ENCODE measurements around the gene SAMD4A.

The SAMD4A gene

DNA sequence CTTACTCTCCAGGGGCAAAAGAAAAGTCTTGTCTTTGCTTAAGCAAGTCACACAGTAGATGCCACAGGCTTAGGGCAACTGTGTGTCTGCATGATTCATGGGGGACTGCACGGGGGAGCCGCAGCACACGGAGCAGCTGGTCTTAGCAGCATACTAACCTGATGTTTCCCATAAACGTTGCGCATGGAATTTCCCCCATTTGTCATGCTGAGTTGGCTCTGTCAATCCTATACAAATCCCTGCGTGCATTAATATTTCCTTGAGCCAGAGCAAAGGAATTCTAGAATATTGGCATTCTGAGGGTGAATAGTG, 71.2 kb downstream of the SAMD4A start:
- DNase-seq: no peak

GRCh38 chr14:54639611-54640010, 72.7 kb downstream of the SAMD4A start:
- DNase-seq: no peak

DNA sequence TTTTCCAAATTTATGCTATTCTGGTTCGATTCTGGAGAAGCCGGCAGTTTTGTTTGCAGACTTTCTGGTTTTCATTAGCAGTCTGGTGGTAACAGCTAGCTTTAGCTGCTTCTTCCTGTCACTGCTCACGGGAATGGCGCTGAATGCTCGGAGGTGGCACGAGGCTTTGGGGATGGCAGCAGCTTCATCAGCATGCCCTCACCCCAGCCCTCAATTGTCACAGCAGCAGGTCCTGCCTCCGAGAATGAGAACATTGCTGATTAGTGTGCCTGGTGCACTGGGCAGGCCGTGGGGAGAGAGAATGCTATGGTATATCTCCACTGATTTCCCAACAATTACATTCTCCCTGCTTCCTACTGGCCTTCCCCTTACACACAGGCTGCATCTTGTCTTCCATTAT, 73.6 kb downstream of the SAMD4A start:
- no peak for DNase-seq

DNA sequence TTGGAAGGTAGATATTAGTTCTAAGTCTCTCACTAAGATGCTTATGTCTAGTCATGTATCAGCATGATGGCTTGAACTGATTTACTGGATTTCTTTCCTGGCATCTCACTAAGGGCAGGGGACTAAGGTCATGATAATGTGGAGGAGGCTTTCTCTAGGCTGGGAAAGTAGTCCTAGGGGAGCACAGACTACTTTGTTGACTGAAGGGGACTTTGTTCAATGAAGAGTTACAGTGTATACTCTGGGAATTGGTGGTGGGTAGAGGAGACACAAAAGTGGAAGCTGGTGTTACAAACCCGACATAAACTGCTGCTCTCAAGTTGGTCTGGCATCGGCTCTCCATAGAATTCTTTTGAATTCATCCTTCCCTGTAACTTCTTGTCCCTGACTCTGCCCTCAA, 75.2 kb downstream of the SAMD4A start:
- no peak for DNase-seq

- no peak for DNase-seq
These were observed 76.1 kb downstream of the SAMD4A start for GRCh38 chr14:54642801-54643695.

- no peak for DNase-seq
These were observed 76.8 kb downstream of the SAMD4A start for GRCh38 chr14:54643696-54644176.

DNA sequence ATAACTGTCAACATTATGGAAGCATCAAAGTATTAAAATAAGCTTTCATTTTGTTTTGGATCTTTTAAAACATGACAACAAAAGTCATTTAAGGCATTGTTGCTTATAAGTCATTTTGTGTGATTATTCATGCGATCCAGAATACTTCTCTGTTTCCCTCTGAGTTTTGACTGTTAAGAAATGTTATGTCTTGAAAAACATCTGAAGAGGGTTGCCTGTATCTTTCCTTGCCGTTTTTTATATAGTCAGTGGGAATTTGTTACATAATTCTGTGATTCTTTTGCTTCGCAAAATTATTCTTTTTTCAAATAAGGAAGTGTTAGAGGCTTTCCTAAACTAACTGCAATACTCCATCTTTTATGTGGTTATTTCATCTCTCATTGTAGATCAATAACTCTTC, 78.7 kb downstream of the SAMD4A start:
- no peak for DNase-seq

DNA sequence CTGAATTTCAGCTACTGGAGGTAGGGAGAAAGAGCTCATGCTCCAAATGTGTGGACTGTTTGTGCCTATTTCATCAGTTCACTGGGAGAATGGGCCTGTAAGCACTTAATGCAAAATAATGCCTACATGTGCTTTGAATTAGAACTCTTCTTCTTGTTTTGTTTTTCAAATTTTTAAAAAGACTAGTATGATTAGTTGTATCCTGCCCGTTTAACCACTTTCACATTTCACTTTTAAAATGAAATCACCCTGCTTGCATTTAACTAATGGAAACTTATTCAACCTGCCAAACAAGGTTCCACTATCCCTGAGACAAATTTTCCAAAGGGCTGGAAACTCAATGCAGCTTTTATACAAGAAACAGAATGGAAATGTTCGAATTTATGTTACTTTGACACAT, 79.7 kb downstream of the SAMD4A start:
- DNase-seq: no peak

GRCh38 chr14:54647378-54647777, 80.5 kb downstream of the SAMD4A start:
- DNase-seq: no peak

DNA sequence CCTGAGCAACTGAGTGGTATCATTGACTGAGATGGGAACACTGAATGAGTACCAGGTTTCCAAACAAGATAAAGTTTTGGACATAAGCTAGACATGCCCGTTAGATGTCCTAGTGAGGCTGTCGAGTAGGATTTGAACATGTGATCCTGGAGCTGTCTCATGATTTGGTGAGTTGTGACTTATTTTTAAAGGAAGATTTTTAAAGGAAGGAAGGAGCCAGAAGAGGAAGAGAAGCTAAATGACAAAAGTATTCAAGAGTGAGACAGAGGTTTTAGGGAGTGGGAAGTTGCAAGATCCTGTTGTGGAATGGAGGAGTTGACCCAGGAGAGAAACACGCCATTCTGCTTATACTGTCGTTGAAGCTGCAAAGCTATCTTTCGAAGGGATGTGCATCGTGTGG, 82.1 kb downstream of the SAMD4A start:
- DNase-seq: no peak

DNA sequence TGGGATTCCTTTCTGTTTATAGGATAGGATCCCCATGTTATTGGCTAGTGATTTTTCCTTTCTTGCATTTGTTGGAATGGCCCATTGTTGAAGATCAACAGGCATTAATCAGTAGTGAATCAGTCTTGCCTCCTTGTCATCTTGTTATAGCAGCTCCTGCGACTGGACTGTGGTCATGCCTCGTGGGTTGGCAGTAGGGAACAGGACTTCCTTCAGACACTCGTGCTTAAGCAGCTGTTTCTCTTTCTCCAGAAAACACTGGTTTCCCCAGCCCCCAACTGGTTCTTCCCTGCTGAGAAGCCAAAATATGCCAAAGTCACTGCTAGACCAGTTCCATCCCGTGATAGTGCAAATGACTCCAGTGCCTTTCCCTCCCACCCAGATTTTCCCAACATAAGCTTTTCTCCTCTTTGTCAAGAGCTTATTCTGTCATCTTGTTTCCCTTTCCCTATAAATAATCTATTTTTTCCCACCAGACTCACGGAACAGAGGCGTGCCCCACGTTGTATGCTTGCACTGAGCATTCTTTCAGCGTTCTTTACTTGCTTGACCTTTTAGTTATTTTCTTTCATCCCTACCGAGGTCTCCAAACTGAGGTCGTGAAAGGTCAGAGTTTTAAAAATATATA, 83.5 kb downstream of the SAMD4A start:
- no peak for DNase-seq

DNA sequence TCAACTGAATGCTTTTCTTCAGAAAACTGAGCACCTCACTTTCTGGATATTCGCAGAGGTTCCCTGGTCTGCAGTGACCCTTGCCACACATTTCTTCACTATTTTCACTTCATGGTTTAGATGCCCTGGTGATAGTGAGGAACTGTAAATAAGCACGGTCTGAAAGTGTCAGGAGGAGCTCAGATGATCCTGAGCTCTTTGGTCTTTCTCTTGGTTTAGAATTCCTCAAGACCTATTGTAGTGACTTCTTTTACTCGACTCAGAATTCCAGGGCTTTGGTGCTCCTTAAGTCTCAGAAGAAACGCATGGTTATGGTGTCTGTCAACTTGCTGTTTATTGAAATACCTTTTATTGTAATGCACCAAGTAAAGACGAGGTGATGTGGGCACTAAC, 84.0 kb downstream of the SAMD4A start:
- no peak for DNase-seq

- no peak for DNase-seq
These were observed 84.7 kb downstream of the SAMD4A start for GRCh38 chr14:54651649-54652048.

GRCh38 chr14:54652188-54652587, 85.3 kb downstream of the SAMD4A start:
- no peak for DNase-seq

DNA sequence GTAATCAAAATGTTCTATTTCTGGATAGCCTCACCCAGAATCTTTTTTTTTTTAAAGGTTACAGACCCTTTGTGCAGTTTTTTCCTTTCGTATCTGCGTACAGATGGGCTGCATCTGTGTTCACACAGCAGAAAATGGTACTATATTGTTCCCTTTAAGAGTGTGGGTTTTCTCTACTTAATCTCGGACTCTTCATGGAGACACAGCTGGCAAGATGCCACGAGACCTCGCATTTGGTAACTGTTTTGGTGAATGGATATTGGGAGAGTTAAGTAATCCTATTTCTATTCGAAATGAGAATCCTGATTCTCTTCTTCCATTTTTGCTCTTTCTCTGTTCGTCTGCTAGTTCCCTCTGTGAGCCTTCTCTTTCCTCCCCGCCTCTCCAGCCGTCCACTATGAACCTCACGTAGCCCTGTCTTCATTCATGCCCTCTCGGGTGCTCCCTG, 85.7 kb downstream of the SAMD4A start:
- DNase-seq: no peak

DNA sequence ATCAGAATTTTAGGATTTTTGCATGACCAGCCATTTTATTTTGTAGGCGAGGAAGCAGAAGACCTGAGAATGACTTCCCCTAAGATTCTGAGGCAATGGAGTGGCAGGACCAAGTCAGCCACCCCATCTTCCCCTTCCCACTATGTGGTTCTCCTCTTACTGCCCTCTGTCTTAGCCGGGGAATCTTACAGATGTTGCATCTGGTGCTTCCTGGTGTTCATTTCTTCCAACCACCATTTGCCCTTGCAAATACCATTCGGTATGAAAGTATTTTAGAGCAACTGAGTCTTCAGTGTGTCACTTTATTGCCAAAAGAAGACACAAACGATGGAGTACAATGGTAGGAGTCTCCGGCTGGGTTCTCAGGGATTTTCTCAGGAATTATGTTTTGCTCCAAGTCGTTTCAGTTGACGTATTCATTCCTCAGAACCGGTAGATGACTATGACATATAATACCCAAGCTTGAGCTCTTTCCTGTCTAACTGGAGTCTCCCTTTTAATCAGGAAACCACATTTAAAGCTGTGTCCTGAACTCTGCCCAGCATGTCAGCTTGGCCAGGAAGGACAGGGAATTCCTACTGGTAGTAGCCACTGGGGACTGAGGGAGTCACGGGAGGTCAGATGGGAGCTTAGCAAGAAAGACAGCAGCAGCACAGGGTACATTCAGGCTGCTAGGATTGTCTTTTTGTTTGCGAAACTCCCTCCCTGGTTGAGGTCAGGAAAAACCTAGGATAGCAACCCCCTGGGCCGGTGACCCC, 87.0 kb downstream of the SAMD4A start:
- no peak for DNase-seq

- DNase-seq: no peak
These were observed 87.7 kb downstream of the SAMD4A start for GRCh38 chr14:54654605-54655004.

- DNase-seq: no peak
These were observed 91.9 kb downstream of the SAMD4A start for GRCh38 chr14:54658836-54659235.

DNA sequence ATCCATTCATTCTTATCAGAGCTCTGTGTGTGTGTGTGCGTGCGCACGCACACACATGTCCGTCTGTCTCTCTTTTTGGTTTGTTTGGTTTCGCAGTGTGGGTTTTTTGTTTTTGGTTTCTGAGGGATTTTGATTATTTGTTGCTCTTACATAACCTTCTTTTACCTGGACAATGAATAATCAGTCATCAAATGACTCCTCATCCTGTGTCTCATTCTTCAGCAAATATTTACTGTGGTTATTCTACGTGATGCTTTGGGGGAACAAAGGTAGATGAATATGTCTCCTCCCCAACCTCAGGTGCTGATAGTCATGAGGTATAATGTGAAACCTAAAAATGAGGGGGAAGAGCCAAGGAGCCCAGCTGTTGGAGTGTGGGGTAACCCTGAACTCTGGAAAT, 92.4 kb downstream of the SAMD4A start:
- no peak for DNase-seq

DNA sequence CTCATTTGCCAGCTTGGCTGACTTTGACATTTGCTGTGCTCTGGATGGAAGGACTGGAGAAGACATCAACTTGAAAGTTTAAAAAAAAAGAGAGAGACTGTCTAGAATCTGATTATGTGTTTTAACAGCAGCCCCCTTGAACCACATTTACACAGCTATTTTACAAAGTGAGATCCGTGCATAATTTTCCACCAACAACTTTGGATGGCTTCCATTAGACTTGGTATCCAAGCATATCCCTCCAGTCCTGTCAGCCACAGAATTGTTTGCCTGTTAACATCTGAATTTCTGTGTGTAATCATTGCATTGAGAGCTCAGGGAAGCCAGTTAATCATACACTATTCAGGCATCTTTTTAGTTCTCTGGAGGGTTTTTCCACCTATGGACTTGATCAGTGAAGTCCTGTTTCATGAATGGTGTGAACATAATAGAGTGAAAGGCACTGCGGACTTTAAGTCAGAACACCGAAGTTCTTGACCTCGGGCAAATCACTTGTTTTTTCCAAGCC, 93.7 kb downstream of the SAMD4A start:
- no peak for DNase-seq

DNA sequence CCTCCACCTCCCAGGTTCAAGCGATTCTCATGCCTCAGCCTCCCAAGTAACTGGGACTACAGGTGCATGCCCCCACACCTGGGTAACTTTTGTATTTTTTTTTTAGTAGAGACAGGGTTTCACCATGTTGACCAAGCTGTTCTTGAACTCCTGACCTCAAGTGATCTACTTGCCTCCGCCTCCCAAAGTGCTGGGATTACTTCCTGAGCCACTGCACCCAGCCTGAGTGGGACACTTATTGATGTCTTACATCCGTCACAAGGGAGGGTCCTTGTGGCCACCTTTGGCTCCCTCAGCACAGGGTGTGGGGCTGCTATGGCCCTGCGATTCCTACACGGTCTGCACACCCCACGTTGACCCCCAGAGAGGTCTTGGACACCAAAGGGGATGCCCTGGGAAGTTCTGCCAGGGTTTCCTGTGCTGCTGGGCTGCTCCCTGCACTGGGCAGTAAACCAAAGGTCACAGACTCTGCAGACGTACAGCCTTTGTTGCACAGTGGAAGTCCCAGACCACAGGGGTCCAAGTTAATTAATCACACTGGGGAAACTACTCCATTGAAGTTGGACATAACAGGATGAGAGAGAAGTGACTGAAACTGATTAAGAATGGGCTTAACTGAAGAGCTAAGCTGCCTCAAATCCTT, 95.7 kb downstream of the SAMD4A start:
- no peak for DNase-seq

- DNase-seq: no peak
These were observed 98.0 kb downstream of the SAMD4A start for GRCh38 chr14:54664961-54665360.

- DNase-seq: no peak
These were observed 99.0 kb downstream of the SAMD4A start for GRCh38 chr14:54665946-54666345.
